Neuronal stem cell (in vitro differentiated cells): ENCODE results near the gene IL17C.

ENCODE experiments used
- DNase-seq: peaks from one replicate; pipeline ENCODE4 v3.0.0-alpha.2; 2013; ENCODE audit warnings: low spot score
- H2AFZ ChIP-seq: one replicate; pipeline ENCODE4 v1.6.1; 2013; ENCODE audit warnings: mild to moderate bottlenecking, low read length, inconsistent platforms
- H2AK5ac ChIP-seq: 2 replicates; pipeline ENCODE4 v1.6.1; 2013; ENCODE audit warnings: low read depth, mild to moderate bottlenecking, inconsistent platforms, low read length, moderate library complexity, mixed read lengths
- H2BK120ac ChIP-seq: 2 replicates; pipeline ENCODE4 v1.6.1; 2013; ENCODE audit warnings: low read depth, mild to moderate bottlenecking, inconsistent platforms, low read length, moderate library complexity, mixed read lengths
- H2BK12ac ChIP-seq: one replicate; pipeline ENCODE4 v1.6.1; 2013; ENCODE audit warnings: low read length, inconsistent platforms
- H2BK15ac ChIP-seq: 2 replicates; pipeline ENCODE4 v1.6.1; 2013; ENCODE audit warnings: mild to moderate bottlenecking, low read length, inconsistent platforms, mixed read lengths
- H2BK5ac ChIP-seq: one replicate; pipeline ENCODE4 v1.6.1; 2013; ENCODE audit warnings: inconsistent platforms, mild to moderate bottlenecking, low read length, moderate library complexity
- H3K14ac ChIP-seq: one replicate; pipeline ENCODE4 v1.6.1; 2013; ENCODE audit warnings: low read length, inconsistent platforms
- H3K18ac ChIP-seq: 2 replicates; pipeline ENCODE4 v1.6.1; 2013; ENCODE audit warnings: low read length, inconsistent platforms
- H3K23ac ChIP-seq: 2 replicates; pipeline ENCODE4 v1.6.1; 2013; ENCODE audit warnings: low read depth, mild to moderate bottlenecking, mixed read lengths, low read length, inconsistent platforms; ENCODE audit not compliant: poor library complexity
- H3K27ac ChIP-seq: replicated peaks from 3 replicates; pipeline ENCODE4 v1.5.1; 2013; ENCODE audit warnings: low read length, inconsistent platforms
- H3K27me3 ChIP-seq, 3 experiments: 2 replicates each; pipeline ENCODE4 v1.6.1; 2013; ENCODE audit warnings: low read length in 3 of 3, mild to moderate bottlenecking in 2 of 3, inconsistent platforms in 1 of 3, low read depth in 1 of 3, mixed read lengths in 1 of 3, moderate library complexity in 1 of 3; ENCODE audit not compliant: control insufficient read depth in 3 of 3, insufficient read depth in 3 of 3
- H3K36me3 ChIP-seq, 2 donors: replicated peaks in 1 of 2; 2 replicates each; pipeline ENCODE4 v1.6.1; 2013; ENCODE audit warnings: low read length in 2 of 2; ENCODE audit not compliant: control insufficient read depth in 2 of 2, insufficient read depth in 2 of 2
- H3K4ac ChIP-seq: 2 replicates; pipeline ENCODE4 v1.6.1; 2013; ENCODE audit warnings: inconsistent platforms, mild to moderate bottlenecking, low read length, moderate library complexity
- H3K4me1 ChIP-seq, 2 donors: 1 replicate in 1 of 2; 2 replicates in 1 of 2; pipeline ENCODE4 v1.6.1; 2013; ENCODE audit warnings: low read length in 2 of 2, low read depth in 1 of 2; ENCODE audit not compliant: control insufficient read depth in 2 of 2, insufficient read depth in 1 of 2
- H3K4me2 ChIP-seq: one replicate; pipeline ENCODE4 v1.6.1; 2013; ENCODE audit warnings: mild to moderate bottlenecking, low read length, inconsistent platforms; ENCODE audit not compliant: insufficient read depth, poor library complexity, severe bottlenecking
- H3K4me3 ChIP-seq, 2 donors: 2 replicates each; pipeline ENCODE4 v1.5.1; 2013; ENCODE audit warnings: low read length in 2 of 2, mild to moderate bottlenecking in 2 of 2, inconsistent platforms in 1 of 2, moderate library complexity in 1 of 2
- H3K79me1 ChIP-seq: one replicate; pipeline ENCODE4 v1.6.1; 2013; ENCODE audit warnings: low read depth, mild to moderate bottlenecking, inconsistent platforms, low read length, moderate library complexity
- H3K9ac ChIP-seq: one replicate; pipeline ENCODE4 v1.6.1; 2013; ENCODE audit warnings: mild to moderate bottlenecking, low read depth, low read length, inconsistent platforms; ENCODE audit not compliant: poor library complexity
- H3K9me3 ChIP-seq, 2 donors: replicated peaks in 1 of 2; 2 replicates each; pipeline versions ENCODE3 to v1.6.1; 2013; ENCODE audit warnings: low read length in 2 of 2, mild to moderate bottlenecking in 2 of 2, inconsistent platforms in 1 of 2, low read depth in 1 of 2, mixed read lengths in 1 of 2, moderate library complexity in 1 of 2; ENCODE audit not compliant: control insufficient read depth in 2 of 2, insufficient read depth in 1 of 2
- H4K8ac ChIP-seq: one replicate; pipeline ENCODE4 v1.6.1; 2013; ENCODE audit warnings: low read depth, mild to moderate bottlenecking, inconsistent platforms, low read length, moderate library complexity
- H4K91ac ChIP-seq: one replicate; pipeline ENCODE4 v1.6.1; 2013; ENCODE audit warnings: low read length, low read depth, mild to moderate bottlenecking, inconsistent platforms; ENCODE audit not compliant: poor library complexity
- WGBS, 2 donors: extraction: QIAGEN DNeasy Blood & Tissue Kit; methylation state at CpG; one replicate each; pipeline ENCODE4 v1.1.7; 2013; ENCODE audit warnings: missing lambda C conversion rate in 2 of 2, mixed read lengths in 1 of 2; ENCODE audit not compliant: insufficient read length in 2 of 2, insufficient replicate concordance in 1 of 2; ENCODE audit errors: extremely low coverage in 2 of 2; 5-methylcytosine and 5-hydroxymethylcytosine counted together

The IL17C gene

DNA sequence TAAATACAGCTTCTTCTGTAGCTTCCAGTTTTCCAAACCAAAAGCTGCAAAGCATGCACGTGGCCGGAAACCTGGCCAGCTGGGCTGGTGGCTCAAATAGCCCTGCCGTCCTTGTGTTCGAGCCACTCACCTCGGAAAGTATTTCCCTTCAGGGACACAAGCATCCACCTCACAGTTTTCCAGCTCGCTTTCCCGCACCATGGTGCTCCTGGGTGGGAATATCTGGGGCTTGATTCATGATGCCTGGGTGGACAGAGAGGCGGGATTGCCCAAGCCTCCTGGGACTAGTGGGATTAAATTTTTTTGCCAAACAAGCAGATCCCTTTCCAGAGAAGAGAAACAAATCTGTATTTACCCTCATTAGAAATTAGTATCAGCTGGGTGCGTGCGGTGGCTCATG is 31.6 kb downstream of the IL17C start:
- Histone ChIP-seq H3K4ac (no peak overlapping the region), H3K23ac (no peak overlapping the region), H3K4me2 (no peak overlapping the region), H3K27me3 (no peaks in the 10 kb centered on the region), H2BK5ac (no peak overlapping the region), H3K27ac (no peak overlapping the region), H2BK15ac (no peak overlapping the region), H3K14ac (no peak overlapping the region), H3K4me1 (peaks cover 2 to 3% of the 10 kb centered on the region in 2 donors), H2BK120ac (no peak overlapping the region), H2AFZ (no peak overlapping the region), H2AK5ac (no peak overlapping the region), H3K9me3 (no peaks in the 10 kb centered on the region), H3K4me3 (no peak overlapping the region), H3K79me1 (peaks cover 3% of the 10 kb centered on the region), H4K91ac (no peak overlapping the region), H4K8ac (no peak overlapping the region), H3K18ac (no peak overlapping the region), H2BK12ac (no peak overlapping the region), H3K9ac (no peak overlapping the region), H3K36me3 (peaks cover 2 to 15% of the 10 kb centered on the region in 2 donors)
- no CpG with 5 or more reads among the region's 10 CpGs for WGBS, 2 donors
- DNase-seq, result no peak

DNA sequence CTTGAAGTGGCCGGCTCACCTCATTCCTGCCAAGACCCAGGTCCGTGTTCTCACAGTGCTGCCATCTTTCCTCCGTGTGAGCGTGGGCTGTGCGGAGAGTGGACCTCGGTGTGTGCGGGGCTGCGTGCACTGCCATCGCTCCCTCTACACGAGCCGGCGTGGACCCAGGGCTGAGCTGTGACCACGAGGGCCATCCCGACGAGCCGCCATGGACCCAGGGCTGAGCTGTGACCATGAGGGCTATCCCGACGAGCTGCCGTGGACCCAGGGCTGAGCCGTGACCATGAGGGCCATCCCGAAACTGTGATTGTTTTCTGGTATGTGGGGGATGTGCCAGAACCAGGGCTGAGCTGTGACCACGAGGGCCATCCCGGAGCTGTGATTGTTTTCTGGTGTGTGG is 33.4 kb downstream of the IL17C start:
- H4K91ac ChIP-seq, result no peak overlapping the region
- no peak overlapping the region for H3K14ac ChIP-seq
- peak overlapping the region; percentile 81 for H2BK15ac ChIP-seq
- peak overlapping the region; percentile 92 for H4K8ac ChIP-seq
- peak overlapping the region; percentile 67 for H3K9ac ChIP-seq
- H2AK5ac ChIP-seq, result peak overlapping the region; percentile 93
- H3K27me3 ChIP-seq, result no peaks in the 10 kb centered on the region
- H3K23ac ChIP-seq, result peak overlapping the region; percentile 73
- no peak overlapping the region for H2AFZ ChIP-seq
- DNase-seq, result no peak
- no peak overlapping the region for H3K4me3 ChIP-seq
- WGBS, 2 donors, result no CpG with 5 or more reads among the region's 23 CpGs
- peaks cover 0 to 3% of the 10 kb centered on the region in 2 donors for H3K36me3 ChIP-seq
- H3K9me3 ChIP-seq, result no peaks in the 10 kb centered on the region
- H3K18ac ChIP-seq, result peak overlapping the region; percentile 57
- H3K4ac ChIP-seq, result no peak overlapping the region
- no peak overlapping the region for H2BK120ac ChIP-seq
- no peak overlapping the region for H2BK12ac ChIP-seq
- H3K27ac ChIP-seq, result no peak overlapping the region
- peaks cover 3% of the 10 kb centered on the region for H3K79me1 ChIP-seq
- H3K4me2 ChIP-seq, result no peak overlapping the region
- H2BK5ac ChIP-seq, result peak overlapping the region; percentile 66
- peaks cover 2 to 3% of the 10 kb centered on the region in 2 donors for H3K4me1 ChIP-seq

DNA sequence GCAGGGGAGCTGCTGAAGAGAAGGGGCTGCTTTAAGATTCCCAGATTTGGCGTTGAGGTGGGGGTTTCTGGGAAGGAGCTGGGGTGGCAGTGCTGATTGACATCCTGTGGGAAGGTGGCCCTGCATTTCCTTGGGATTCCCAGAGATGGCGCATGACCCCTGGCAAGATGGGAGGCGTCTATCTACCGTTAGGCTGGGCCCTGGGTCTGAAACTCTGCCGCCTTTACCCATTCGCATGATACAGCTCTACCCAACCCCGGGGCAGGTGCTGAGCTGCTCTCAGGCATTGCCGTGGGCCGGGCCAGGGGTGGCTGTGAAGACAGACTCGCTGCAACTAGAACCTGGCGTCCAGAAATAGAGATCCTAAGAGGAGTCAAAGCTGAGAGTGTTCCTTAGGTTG is 34.4 kb downstream of the IL17C start:
- H3K4ac ChIP-seq, result no peak overlapping the region
- no peak overlapping the region for H4K8ac ChIP-seq
- no peak overlapping the region for H3K18ac ChIP-seq
- no peak overlapping the region for H2BK15ac ChIP-seq
- no peak overlapping the region for H4K91ac ChIP-seq
- no peak overlapping the region for H3K14ac ChIP-seq
- no peak overlapping the region for H2BK120ac ChIP-seq
- no peak overlapping the region for H3K4me2 ChIP-seq
- H3K23ac ChIP-seq, result no peak overlapping the region
- no peaks in the 10 kb centered on the region for H3K9me3 ChIP-seq
- DNase-seq, result no peak
- no peak overlapping the region for H2AK5ac ChIP-seq
- no peak overlapping the region for H3K9ac ChIP-seq
- H3K27me3 ChIP-seq, result no peaks in the 10 kb centered on the region
- no peak overlapping the region for H2BK5ac ChIP-seq
- H3K4me3 ChIP-seq, result no peak overlapping the region
- no peak overlapping the region for H2AFZ ChIP-seq
- H3K79me1 ChIP-seq, result peaks cover 3% of the 10 kb centered on the region
- no peak overlapping the region for H2BK12ac ChIP-seq
- no CpG with 5 or more reads among the region's 11 CpGs for whole genome bisulfite sequencing, 2 donors
- no peaks in the 10 kb centered on the region for H3K36me3 ChIP-seq
- H3K4me1 ChIP-seq, result peaks cover 0 to 2% of the 10 kb centered on the region in 2 donors
- H3K27ac ChIP-seq, result no peak overlapping the region

DNA sequence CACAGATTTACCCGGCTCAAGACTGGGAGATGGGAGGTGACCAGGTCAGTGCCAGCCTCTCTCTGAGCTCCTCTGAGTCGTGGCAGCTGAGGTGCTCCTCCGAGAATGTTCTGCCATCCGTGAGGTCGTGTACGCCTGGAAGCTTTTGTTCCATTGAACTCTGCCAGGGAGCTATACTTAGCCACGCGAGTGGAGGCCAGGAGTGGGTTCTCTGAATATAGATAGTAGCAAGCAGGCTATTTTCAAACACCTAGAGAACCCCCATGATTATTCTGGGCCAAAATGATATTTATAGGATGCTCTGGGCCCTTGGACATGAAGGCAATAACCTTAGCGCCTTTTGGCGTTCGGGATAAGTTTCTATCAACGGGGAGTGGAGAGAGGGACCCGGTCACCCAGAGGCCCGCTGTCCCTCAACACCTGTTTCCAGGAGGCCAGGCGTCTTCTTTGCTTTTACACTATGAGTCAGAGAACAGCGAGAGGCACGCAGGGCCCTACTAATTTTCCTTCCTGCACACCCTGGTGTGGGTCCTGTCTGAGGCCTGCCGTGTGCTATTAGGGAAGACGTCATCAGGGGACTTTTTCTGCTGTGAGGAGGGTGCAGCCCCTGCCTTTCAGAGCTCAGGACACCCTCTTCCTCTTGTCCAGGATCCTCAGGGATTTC is 35.5 kb downstream of the IL17C start:
- Histone ChIP-seq H3K27ac (no peak overlapping the region), H3K9me3 (no peaks in the 10 kb centered on the region), H4K91ac (no peak overlapping the region), H3K4me1 (peaks cover 0 to 2% of the 10 kb centered on the region in 2 donors), H2BK15ac (no peak overlapping the region), H2AK5ac (no peak overlapping the region), H3K36me3 (no peaks in the 10 kb centered on the region), H3K9ac (no peak overlapping the region), H3K4ac (no peak overlapping the region), H3K18ac (no peak overlapping the region), H3K4me3 (no peak overlapping the region), H3K14ac (no peak overlapping the region), H4K8ac (no peak overlapping the region), H3K27me3 (no peaks in the 10 kb centered on the region), H3K79me1 (peaks cover 3% of the 10 kb centered on the region), H2BK5ac (peak overlapping the region; percentile 48), H3K4me2 (no peak overlapping the region), H2BK12ac (no peak overlapping the region), H2AFZ (no peak overlapping the region), H2BK120ac (no peak overlapping the region), H3K23ac (no peak overlapping the region)
- no peak for DNase-seq
- no CpG with 5 or more reads among the region's 19 CpGs for WGBS, 2 donors
